ENCODE results near the gene MTMR3.

Gene MTMR3

GRCh38 chr22:30005213-30005857 lies 122.4 kb downstream of the MTMR3 start:
- peak; percentile 57 for DNase-seq

GRCh38 chr22:30007361-30007760 lies 124.4 kb downstream of the MTMR3 start:
- no peak for DNase-seq

GRCh38 chr22:30008401-30008800 lies 125.4 kb downstream of the MTMR3 start:
- no peak for DNase-seq

- no peak for DNase-seq
These were observed 126.5 kb downstream of the MTMR3 start for GRCh38 chr22:30009478-30009877.

GRCh38 chr22:30010789-30011405 lies 127.9 kb downstream of the MTMR3 start:
- peak; percentile 49 for DNase-seq

- DNase-seq, result no peak
These were observed 130.2 kb downstream of the MTMR3 start for GRCh38 chr22:30013201-30013600.

GRCh38 chr22:30014244-30014643 lies 131.3 kb downstream of the MTMR3 start:
- DNase-seq, result no peak

- DNase-seq, result peak; percentile 72
These were observed 132.3 kb downstream of the MTMR3 start for GRCh38 chr22:30015229-30015797.

- DNase-seq, result peak; percentile 92
These were observed 132.9 kb downstream of the MTMR3 start for GRCh38 chr22:30015846-30016245.

- no peak for DNase-seq
These were observed 133.6 kb downstream of the MTMR3 start for GRCh38 chr22:30016596-30016995.

- DNase-seq, result peak; percentile 35
These were observed 134.6 kb downstream of the MTMR3 start for GRCh38 chr22:30017375-30018223.

- DNase-seq, result no peak
These were observed 137.5 kb downstream of the MTMR3 start for GRCh38 chr22:30020511-30020910.

GRCh38 chr22:30021338-30021737 lies 138.4 kb downstream of the MTMR3 start:
- DNase-seq, result no peak

- DNase-seq, result no peak
These were observed 139.1 kb downstream of the MTMR3 start for GRCh38 chr22:30021881-30022619.

- no peak for DNase-seq
These were observed 140.2 kb downstream of the MTMR3 start for GRCh38 chr22:30023099-30023660.

- DNase-seq, result no peak
These were observed 141.3 kb downstream of the MTMR3 start for GRCh38 chr22:30024231-30024630.

GRCh38 chr22:30025221-30025620 lies 142.2 kb downstream of the MTMR3 start:
- DNase-seq, result no peak

GRCh38 chr22:30026756-30027155 lies 143.8 kb downstream of the MTMR3 start:
- no peak for DNase-seq

- DNase-seq, result no peak
These were observed 144.2 kb downstream of the MTMR3 start for GRCh38 chr22:30027169-30027568.

GRCh38 chr22:30027791-30028190 lies 144.8 kb downstream of the MTMR3 start:
- no peak for DNase-seq

- DNase-seq, result no peak
These were observed 145.8 kb downstream of the MTMR3 start for GRCh38 chr22:30028731-30029130.

GRCh38 chr22:30029512-30029911 lies 146.5 kb downstream of the MTMR3 start:
- DNase-seq, result no peak
